NCI-H510A treated with DMSO at 0.1 percent for 48 hours (cell line): ENCODE results near the gene FUBP1.
A peak's percentile ranks its signal among the peaks of the same experiment; 100 is the strongest.
"Not testable (repeated sequence)": the region's sequence is repeated elsewhere in the genome, so short reads cannot be mapped to it uniquely, and the experiment has no call there.

Experiments used
- DNase-seq: peaks from one replicate; lab custom pipeline; 2025; lab: John Stamatoyannopoulos, UW

FUBP1 gene, protein sequence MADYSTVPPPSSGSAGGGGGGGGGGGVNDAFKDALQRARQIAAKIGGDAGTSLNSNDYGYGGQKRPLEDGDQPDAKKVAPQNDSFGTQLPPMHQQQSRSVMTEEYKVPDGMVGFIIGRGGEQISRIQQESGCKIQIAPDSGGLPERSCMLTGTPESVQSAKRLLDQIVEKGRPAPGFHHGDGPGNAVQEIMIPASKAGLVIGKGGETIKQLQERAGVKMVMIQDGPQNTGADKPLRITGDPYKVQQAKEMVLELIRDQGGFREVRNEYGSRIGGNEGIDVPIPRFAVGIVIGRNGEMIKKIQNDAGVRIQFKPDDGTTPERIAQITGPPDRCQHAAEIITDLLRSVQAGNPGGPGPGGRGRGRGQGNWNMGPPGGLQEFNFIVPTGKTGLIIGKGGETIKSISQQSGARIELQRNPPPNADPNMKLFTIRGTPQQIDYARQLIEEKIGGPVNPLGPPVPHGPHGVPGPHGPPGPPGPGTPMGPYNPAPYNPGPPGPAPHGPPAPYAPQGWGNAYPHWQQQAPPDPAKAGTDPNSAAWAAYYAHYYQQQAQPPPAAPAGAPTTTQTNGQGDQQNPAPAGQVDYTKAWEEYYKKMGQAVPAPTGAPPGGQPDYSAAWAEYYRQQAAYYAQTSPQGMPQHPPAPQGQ

DNA sequence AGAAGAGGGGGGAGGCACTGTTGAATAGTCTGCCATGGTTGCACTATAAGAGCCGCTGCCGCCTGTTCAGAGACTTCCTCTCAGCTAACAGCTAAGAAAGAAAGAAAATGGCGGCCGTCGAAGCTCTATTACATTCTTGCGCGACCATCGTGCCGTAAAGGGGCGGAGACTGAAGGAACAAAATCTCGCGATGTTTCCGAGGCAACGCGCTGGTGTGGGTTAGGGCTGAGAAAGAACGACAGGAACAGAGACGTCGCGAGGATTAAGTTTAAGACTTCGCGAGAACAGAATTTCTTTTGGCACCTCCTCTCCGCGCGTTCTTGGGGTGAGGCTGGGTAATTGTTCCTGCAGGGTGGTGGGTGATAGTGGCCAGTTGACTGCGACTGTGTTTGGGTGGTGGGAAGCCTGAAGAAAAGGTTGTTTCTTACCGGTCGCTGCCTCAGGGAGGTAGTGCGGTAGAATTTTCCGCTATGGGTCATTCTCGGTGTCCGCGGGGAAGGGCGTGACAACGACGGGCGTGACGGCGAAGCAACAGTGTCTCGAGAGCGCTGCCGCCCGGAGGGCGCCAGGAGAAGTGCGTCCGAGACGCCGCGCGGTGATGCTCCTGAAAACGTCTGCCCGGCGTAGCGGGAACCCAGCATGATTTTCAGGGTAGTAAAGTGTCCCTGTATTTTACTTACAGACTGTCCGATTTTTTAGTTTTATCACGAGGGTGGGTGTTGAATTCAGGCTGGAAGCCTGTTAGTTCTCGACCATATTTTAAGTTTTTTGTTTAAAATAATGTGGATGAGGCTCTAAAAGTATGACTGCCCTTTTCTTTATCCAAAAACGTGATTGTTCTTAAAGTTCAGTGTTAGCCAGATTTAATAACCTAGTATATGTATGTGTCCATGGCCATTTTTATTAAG lies at the start of gene FUBP1:
TSS of gene FUBP1 (minus strand) at position 104 of the 908 bp plus-strand sequence. CDS start at position 36, 68 bp downstream.
- peak; percentile 99 for DNase-seq

DNA sequence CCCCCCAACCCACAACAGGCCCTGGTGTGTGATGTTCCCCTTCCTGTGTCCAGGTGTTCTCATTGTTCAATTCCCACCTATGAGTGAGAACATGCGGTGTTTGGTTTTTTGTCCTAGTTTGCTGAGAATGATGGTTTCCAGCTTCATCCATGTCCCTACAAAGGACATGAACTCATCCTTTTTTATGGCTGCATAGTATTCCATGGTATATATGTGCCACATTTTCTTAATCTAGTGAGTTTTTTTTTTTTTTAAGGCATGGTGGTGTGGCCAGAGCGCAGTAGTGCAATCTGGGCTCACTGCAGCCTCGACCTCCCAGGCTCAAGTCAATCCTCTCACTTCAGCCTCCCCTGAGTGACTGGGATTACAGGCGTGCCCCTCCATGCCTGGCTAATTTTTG lies 42.3 kb upstream of the FUBP1 start:
- not testable (repeated sequence) for DNase-seq

DNA sequence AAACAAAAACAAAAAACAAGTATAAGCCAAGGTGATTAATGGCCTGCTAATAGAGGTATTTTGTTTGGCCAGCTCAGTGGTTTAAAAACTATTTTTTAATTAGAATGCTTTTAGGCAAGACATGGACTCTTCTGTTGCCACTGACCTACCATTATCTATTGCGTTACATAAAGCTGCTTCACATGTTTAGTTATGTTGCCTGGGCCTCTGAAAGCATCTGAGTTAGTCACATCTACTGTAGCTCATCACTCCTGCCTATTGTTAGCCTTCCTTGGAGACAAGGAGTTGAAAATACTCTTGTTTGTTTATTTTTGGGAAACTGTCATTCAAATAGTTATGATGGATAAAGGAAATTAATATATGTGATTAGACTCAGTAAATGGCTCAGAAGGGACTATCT lies 40.2 kb upstream of the FUBP1 start:
- DNase-seq: no peak

DNA sequence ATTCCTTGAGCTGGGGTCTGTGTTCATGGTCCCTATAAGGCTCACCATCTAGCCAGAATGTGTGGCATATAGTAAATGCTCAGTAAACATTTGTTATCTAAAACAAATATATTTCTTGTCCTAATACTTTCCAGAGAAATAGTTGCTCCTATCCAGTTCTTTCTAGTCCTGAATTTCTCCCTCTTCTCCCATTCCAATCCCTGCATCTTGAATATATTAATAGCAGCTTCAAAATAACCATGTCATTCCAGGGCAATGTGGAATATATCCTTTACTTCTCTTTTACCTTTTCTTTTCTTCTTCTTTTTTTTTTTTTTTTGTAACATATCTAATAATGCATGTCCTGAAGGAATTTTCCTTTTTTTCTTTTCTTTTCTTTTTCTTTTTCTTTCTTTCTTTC lies 36.3 kb upstream of the FUBP1 start:
- no peak for DNase-seq

DNA sequence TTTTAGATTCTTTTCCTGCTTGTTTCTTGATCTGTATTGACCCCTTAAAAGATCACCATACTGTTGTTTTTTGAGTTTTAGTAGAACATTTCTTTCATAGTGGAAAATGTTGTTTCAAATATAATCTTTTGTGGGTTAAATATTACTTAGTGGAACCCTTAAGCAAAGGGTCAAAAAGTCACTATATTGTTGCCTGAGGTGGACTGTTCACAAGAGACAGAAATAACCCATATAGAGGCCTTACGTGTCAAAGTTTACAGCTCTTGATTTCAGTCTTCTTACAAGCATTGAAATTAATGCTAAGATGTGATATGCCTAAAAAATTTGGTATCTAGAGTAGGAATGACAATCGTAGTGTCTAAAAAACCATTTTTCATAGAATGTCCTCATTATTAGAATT lies 32.2 kb upstream of the FUBP1 start:
- no peak for DNase-seq

DNA sequence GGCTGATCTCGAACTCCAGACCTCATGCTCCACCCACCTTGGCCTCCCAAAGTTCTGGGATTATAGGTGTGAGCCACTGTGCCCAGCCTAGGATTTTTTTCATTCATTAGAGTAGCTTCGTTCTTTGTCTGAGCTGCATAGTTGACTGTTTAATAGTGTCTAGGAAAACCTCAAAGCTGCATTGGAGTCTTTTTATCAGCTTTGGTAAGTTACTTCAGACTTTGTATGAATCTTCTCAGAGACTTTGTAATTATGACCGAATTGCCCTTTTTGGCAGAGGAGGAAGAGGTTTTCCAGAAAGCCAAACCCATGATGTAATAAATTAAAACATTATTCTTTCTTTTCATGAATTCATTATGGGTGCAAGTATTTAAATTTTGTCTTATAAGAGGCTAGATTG lies 31.0 kb upstream of the FUBP1 start:
- no peak for DNase-seq

DNA sequence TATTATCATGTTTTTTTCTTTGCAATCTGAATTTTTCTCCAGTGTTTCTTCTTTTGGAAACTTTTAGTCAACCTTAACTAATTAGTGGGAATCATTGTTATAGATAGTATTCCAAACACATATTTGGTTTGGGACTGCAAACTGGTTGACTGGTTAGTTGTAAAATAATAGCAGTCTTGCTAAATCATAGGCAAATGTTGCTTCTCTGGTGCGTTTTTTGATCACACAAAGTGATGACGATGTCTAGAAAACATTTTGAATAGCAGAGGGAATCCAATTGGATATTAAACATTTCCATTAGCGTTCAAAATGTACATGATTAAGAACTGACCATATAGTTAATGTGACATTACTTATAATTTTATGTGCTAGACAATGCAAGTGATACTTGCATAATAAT lies 30.4 kb upstream of the FUBP1 start:
- no peak for DNase-seq

DNA sequence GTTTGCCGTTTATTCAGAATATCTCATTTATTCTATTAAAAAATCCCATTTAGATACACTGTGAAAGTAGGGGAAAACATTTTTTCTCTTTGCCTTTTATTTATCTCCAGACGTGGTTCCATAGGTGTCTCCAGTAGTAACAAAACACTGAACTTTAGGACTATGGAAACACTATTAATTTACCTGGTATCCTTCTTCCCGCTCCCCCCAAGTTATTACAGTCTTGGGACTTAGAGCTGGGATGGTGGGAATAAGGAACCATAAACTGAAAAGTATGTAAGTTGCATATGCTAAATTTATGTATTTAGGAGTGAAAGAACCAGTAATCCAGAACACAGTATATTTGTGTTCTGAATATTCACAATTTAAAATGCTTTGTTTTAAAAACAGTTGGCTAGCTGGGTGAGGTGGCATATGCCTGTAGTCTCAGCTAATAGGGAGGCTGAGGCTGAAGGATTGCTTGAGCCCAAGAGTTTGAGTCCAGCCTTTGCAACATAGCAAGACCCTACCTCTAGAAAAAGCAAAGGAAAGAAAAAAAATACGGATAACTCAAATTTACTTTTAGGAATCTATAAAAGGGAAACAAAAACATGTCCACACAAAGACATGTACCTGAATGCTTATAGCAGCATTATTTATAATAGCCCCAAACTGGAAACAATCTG lies 28.9 kb upstream of the FUBP1 start:
- no peak for DNase-seq

DNA sequence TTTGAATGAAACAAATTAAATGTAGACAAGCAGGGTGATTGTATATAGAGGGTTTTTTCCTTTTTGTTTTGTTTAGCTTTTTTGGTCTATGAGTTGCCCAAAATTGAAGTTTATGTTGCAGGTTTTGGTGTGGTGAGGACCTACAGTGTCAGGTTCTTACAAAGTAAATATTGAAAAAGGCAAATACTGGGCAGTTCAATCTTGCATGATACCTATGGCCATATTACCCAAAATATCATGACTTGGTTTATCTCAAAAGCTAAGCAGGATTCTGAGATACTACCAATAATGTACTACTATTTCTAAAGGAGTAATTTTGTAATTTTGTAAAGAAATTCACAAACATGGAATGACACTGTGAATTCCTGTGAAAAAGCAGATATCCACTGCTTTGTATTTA lies 27.6 kb upstream of the FUBP1 start:
- no peak for DNase-seq

DNA sequence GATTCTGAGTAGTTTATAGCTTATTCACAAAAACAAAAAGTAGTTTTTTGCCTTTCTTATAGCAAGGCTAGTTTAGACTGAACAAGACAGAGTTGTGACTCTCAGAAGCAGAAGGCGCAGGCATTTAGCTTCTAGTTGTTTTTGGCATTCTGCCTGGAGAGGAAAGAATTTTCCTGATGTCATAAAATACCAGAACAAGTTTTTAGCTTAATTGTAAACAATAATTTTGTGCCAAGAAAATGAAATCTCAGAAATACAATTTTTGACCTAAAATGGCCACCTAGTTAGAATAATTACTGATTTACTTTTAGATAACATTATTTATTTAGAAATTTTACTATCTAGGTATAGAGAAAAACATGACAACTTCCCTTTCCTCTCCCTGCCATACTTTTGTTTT lies 26.9 kb upstream of the FUBP1 start:
- peak; percentile 63 for DNase-seq

DNA sequence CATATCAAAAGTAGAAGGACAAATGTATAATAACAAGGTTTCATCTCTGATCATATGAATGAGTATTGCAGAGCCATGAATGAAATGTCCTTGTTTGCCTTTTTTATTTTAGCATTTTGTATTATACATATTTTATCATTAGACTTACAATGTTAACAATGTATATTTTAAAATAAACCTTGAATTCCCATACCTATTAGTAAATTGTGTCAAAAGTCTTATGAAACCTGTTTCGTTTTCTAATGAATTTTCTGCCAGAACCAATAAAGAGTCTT lies 26.5 kb upstream of the FUBP1 start:
- DNase-seq: no peak

DNA sequence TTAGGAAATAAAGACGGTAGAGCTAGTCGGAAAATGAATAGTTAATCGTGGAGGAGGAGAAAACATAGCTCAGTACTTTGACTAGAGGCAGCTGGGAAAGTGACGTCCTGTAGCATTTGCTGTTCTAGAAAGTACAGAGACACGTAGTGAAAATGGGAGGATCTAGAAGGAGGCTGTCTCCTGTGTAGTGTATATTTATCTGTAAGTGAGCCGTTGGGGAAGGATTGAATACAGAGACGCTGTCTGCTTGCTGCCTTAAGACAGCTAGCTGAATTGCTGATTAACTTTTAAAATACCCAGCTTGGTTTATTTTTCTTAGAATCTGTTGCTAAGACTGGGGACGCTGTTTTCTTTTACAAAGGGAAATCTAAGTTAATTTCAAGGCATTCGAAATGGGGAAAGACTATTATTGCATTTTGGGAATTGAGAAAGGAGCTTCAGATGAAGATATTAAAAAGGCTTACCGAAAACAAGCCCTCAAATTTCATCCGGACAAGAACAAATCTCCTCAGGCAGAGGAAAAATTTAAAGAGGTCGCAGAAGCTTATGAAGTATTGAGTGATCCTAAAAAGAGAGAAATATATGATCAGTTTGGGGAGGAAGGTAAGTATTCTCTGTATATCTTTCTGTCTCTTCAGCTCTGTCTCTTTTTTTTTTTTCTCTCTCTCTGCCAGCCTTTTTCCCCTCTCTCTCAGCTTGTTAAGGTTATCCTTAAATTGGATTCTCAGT lies 26.0 kb upstream of the FUBP1 start, which contains the start of gene DNAJB4:
TSS of gene DNAJB4 (plus strand) at position 221 of the 729 bp plus-strand sequence. CDS start at position 393, 172 bp downstream.
- peak; percentile 99 for DNase-seq

DNA sequence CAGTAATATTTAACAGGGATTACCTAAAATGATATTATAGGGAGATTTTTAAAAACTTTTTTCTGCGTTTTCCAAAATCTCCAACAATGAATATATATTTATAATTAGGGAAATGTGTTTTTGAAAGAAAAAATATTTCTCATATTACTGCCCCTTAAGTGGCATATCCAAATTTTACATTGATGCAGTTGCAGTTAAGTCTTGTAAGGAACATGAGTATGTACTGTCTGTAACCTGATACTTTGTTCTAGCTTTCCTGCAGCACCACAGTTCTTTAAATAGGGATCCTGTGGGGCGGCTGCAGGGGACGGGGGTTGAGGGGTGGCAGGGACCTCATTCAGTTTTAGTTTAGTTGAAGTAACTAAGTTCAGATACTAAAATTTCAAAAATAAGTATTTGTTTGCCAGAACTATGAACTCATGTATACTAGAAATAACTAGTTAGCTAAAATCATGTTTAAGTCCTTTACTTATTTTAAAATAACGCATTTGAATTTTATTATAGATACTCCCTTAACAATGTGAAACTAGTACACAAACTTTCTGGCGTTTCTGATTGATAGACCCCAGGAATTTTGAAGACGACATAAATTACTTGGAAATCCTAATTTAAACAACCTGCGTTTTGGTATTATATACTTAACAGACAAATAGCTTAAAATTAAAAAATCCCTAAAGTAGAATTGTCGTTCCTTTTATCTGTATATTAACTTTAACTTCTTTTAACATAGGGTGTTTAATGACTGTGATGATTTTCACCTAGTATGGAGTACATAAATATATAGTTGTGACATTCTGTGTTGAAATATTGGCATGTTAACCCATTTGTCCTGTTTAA lies 25.2 kb upstream of the FUBP1 start:
- DNase-seq: peak; percentile 93

DNA sequence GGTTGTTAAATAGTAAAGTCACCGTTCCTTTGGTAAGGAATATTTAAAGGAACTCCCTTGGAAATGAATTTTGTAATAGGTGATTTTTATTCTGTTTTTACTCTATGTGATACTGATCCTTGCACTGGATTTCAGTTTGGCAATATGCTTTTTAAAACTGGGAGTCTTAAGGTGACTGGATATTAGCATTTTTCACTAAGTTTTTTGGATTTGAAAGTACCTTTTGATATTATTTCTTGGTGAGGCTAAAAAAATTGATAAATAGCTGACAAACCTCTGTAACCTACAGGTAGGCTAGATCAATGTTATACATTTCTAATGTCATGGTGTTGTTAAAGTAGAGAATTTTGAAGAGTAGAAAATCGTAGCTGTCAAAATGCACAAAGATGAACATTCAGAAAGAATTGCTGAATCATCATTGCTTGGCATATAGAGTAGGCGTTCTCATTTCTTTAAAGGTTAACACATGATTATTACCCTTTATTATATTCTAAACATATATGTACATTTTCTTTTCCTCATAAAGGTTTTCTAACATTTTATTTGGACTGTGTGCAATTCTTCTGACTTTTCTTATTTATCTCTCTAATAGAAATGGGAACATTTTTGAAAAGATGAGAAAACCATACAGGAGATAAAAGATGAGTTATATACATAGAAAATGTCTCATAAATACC lies 24.3 kb upstream of the FUBP1 start:
- DNase-seq: peak; percentile 49

DNA sequence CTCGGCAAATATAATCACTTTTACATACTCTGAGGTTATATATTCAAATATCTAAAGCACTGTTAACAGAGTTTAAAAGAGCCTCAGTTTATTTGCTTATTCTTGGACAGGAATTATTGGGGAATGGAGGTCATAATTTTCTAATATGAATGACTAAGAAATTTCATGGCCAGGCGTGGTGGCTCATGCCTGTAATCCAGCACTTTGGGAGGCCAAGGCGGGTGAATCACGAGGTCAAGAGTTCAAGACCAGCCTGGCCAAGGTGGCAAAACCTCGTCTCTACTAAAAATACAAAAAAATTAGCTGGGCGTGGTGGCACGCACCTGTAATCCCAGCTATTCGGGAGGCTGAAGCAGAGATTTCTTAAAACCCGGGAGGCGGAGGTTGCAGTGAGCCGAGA lies 21.7 kb upstream of the FUBP1 start:
- DNase-seq: not testable (repeated sequence)

DNA sequence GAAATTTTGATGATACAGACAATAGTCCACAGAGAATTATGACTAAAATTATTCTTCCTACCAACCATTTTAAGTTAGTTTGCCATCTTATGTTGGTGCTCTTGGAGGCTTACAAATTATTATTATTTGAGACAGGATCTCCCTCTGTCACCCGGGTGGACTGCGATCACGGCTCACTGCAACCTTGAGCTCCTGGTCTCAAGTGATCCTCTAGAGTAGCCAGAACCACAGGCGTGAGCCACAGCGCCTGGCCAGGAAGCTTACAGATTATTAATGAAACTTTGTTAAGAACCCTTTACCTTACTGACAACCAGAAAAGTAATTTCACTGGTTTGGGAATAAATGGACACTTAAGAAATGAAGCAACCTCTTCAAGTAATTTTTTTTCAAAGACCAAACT lies 17.9 kb upstream of the FUBP1 start:
- DNase-seq: no peak

DNA sequence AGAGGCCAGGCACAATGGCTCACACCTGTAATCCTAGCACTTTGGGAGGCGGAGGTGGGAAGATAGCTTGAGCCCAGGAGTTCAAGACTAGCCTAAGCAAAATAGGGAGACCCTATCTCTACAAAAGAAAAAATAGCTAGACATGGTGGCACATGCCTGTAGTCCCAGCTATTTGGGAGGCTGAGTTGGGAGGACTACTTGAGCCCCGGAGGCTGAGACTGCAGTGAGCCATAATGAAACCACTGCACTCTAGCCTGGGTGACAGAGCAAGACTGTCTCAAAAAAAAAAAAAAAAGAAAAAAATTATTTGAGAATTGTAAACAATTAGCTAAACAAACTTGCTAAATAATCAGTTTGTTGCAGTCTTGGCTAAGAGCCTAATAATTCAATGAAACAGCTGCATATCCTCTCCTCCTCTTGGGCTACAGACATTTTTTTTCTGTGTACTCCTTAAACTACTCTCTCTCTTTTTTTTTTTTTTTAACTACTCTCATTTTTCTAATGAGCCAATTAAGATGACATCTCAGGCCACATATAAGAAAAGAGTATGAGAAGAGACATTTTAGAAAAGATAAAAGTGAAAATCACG lies 15.3 kb upstream of the FUBP1 start:
- no peak for DNase-seq

DNA sequence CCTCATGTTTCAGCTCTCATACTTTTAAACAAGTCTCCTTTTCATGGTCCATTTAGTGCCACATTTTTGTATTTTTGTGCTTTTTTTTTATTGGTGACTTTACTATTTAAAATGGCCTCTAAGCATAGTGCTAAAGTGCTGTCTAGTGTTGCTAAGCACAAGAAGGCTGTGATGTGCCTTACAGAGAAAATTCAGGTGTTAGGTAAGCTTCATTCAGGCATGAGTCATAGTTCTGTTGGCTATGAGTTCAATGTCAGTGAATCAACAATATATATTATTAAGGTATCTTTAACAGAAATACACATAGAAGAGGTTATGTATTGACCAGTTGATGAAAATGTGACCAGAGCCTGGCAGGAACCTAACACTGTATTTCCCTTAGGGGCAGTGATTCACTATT lies 12.8 kb upstream of the FUBP1 start:
- no peak for DNase-seq

DNA sequence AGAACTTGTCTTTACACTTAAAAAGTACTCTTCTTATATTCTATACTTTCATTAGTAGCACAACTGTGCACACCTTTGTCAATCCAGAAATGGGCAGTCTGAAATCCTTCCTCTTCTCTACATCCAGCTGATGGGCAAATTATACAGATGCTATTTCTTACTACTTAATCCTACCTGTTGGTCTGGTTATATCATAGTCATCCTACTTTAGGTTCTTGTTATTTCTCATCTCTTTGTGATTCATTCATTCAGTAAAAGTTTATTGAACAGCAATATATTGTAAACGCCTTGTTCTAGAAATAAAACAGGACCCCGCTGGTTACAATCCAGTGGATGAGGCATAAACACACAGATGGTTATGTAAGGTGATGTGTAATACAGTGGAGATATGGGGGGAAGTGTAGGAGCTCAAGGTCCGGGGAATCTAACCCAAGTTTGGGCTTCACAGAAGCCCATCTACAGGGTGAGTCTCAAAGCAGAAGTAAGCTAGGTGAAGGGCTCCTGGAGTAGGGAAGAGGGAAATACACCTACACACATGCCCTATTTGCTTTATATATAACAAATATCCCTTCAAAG lies 11.8 kb upstream of the FUBP1 start:
- DNase-seq: no peak
